H1 (cell line): ENCODE results near the gene COBLL1. TPM values are rescaled to one million over a fixed set of nuclear protein-coding genes. Genes with fewer than 3 reads are reported as not detected.

ENCODE experiments used
- CTCF ChIA-PET: fragments of 300-600 bp; sonication (Branson Sonifier 250); formaldehyde crosslinking; loops from one replicate; lab custom pipeline; 2021; ENCODE audit not compliant: partially characterized antibody; lab: Charles Lee
- POLR2A ChIA-PET: fragments of 300-600 bp; sonication (Branson Sonifier 250); formaldehyde crosslinking; loops from one replicate; lab custom pipeline; 2021; ENCODE audit warnings: inconsistent platforms; ENCODE audit not compliant: partially characterized antibody; lab: Charles Lee
- DNase-seq, 2 experiments: peaks; one replicate each; pipeline versions ENCODE4 v3.0.0 to v3.0.0-alpha.2; 2010 to 2022; ENCODE audit warnings: low spot score in 2 of 2, low read depth in 1 of 2, mixed read lengths in 1 of 2
- FAIRE-seq: peaks from 2 replicates; lab custom pipeline; 2011; peaks lifted over from hg19 to GRCh38; lab: Jason Lieb, UNC
- H2AFZ ChIP-seq: 2 replicates; pipeline ENCODE4 v1.8.1; 2012; ENCODE audit warnings: low read length, inconsistent platforms
- H2AK5ac ChIP-seq: 2 replicates; pipeline ENCODE4 v1.6.1; 2013; ENCODE audit warnings: low read depth, low read length
- H2BK120ac ChIP-seq: replicated peaks from 2 replicates; pipeline ENCODE3; 2013; ENCODE audit warnings: low read depth, low read length, inconsistent platforms
- H2BK12ac ChIP-seq: 2 replicates; pipeline ENCODE4 v1.6.1; 2013; ENCODE audit warnings: low read depth, low read length
- H2BK15ac ChIP-seq: 2 replicates; pipeline ENCODE4 v1.6.1; 2013; ENCODE audit warnings: low read length
- H2BK20ac ChIP-seq: 2 replicates; pipeline ENCODE4 v1.6.1; 2013; ENCODE audit warnings: low read length
- H2BK5ac ChIP-seq: 2 replicates; pipeline ENCODE4 v1.6.1; 2013; ENCODE audit warnings: low read depth, low read length
- H3K14ac ChIP-seq: 2 replicates; pipeline ENCODE4 v1.6.1; 2013; ENCODE audit warnings: inconsistent platforms; ENCODE audit not compliant: insufficient read length
- H3K18ac ChIP-seq: 2 replicates; pipeline ENCODE4 v1.6.1; 2013; ENCODE audit warnings: low read length; ENCODE audit errors: extremely low read depth
- H3K23ac ChIP-seq: 2 replicates; pipeline ENCODE4 v1.6.1; 2013; ENCODE audit warnings: inconsistent platforms; ENCODE audit not compliant: insufficient read length
- H3K23me2 ChIP-seq: 2 replicates; pipeline ENCODE4 v1.6.1; 2013; ENCODE audit warnings: low read depth, low read length
- H3K27ac ChIP-seq: 2 replicates; pipeline ENCODE4 v1.6.1; 2011; ENCODE audit warnings: low read depth, low read length, inconsistent platforms
- H3K27me3 ChIP-seq, 4 experiments: replicated peaks in 1 of 4; 1 replicate in 1 of 4; 2 replicates in 3 of 4; pipeline versions ENCODE4 v1.6.1 to v1.8.1; 2011 to 2013; ENCODE audit warnings: low read length in 3 of 4, mild to moderate bottlenecking in 3 of 4, inconsistent platforms in 2 of 4, mixed read lengths in 2 of 4, moderate library complexity in 1 of 4; ENCODE audit not compliant: control insufficient read depth in 3 of 4, insufficient read depth in 3 of 4; ENCODE audit errors: extremely low read depth in 1 of 4
- H3K36me3 ChIP-seq, 4 experiments: 2 replicates each; pipeline versions ENCODE4 v1.6.1 to v1.8.1; 2011 to 2013; ENCODE audit warnings: mild to moderate bottlenecking in 4 of 4, low read length in 3 of 4, moderate library complexity in 2 of 4, control low read depth in 1 of 4, inconsistent platforms in 1 of 4; ENCODE audit not compliant: insufficient read depth in 4 of 4, control insufficient read depth in 2 of 4
- H3K4ac ChIP-seq: replicated peaks from 2 replicates; pipeline ENCODE3; 2013; ENCODE audit warnings: low read length, low read depth, mixed read lengths, inconsistent platforms; ENCODE audit not compliant: insufficient read length
- H3K4me1 ChIP-seq, 4 experiments: replicated peaks in 1 of 4; 1 replicate in 1 of 4; 2 replicates in 3 of 4; pipeline versions ENCODE4 v1.6.1 to v1.8.1; 2011 to 2013; ENCODE audit warnings: low read length in 3 of 4, inconsistent platforms in 2 of 4, mixed read lengths in 1 of 4; ENCODE audit not compliant: insufficient read depth in 4 of 4, control insufficient read depth in 3 of 4
- H3K4me2 ChIP-seq, 2 experiments: 2 replicates each; pipeline versions ENCODE4 v1.6.1 to v1.8.1; 2011 to 2013; ENCODE audit warnings: low read depth in 2 of 2, low read length in 2 of 2, control low read depth in 1 of 2, inconsistent platforms in 1 of 2, mild to moderate bottlenecking in 1 of 2; ENCODE audit not compliant: insufficient read depth in 1 of 2
- H3K4me3 ChIP-seq, 4 experiments: fragments of 200-600, 300-600 bp in 1 of 4; sonication (generic), shearing (Covaris generic), sonication (Bioruptor Twin) in 1 of 4; 2 replicates each; pipeline versions ENCODE4 v1.5.1 to v1.8.1; 2011 to 2016; ENCODE audit warnings: low read length in 4 of 4, low read depth in 3 of 4, control low read depth in 2 of 4, inconsistent platforms in 2 of 4, mild to moderate bottlenecking in 2 of 4, mixed read lengths in 1 of 4, moderate library complexity in 1 of 4; ENCODE audit not compliant: insufficient read depth in 2 of 4; ENCODE audit errors: extremely low read depth in 1 of 4
- H3K56ac ChIP-seq: replicated peaks from 2 replicates; pipeline ENCODE3; 2013; ENCODE audit warnings: low read depth, mild to moderate bottlenecking, mixed read lengths, low read length, inconsistent platforms; ENCODE audit not compliant: insufficient read length
- H3K79me1 ChIP-seq: 2 replicates; pipeline ENCODE4 v1.6.1; 2013; ENCODE audit warnings: low read depth, low read length, control low read depth
- H3K79me2 ChIP-seq, 2 experiments: 2 replicates each; pipeline versions ENCODE4 v1.6.1 to v1.8.1; 2012 to 2013; ENCODE audit warnings: low read length in 2 of 2, mild to moderate bottlenecking in 2 of 2, inconsistent platforms in 1 of 2; ENCODE audit not compliant: insufficient read depth in 2 of 2, control insufficient read depth in 1 of 2
- H3K9ac ChIP-seq, 4 experiments: replicated peaks in 1 of 4; 1 replicate in 1 of 4; 2 replicates in 3 of 4; pipeline versions ENCODE4 v1.6.1 to v1.8.1; 2011 to 2013; ENCODE audit warnings: low read depth in 3 of 4, low read length in 3 of 4, control low read depth in 2 of 4, mild to moderate bottlenecking in 2 of 4, moderate library complexity in 2 of 4, inconsistent platforms in 1 of 4; ENCODE audit errors: extremely low read depth in 1 of 4
- H3K9me3 ChIP-seq, 2 experiments: 2 replicates each; pipeline versions ENCODE4 v1.6.1 to v1.8.1; 2012 to 2013; ENCODE audit warnings: mild to moderate bottlenecking in 2 of 2, moderate library complexity in 2 of 2, control low read depth in 1 of 2, inconsistent platforms in 1 of 2, low read depth in 1 of 2, low read length in 1 of 2, mixed read lengths in 1 of 2; ENCODE audit not compliant: insufficient read depth in 2 of 2
- H4K20me1 ChIP-seq, 2 experiments: replicated peaks in 1 of 2; 2 replicates each; pipeline versions ENCODE3 to v1.8.1; 2011 to 2013; ENCODE audit warnings: inconsistent platforms in 2 of 2, low read length in 2 of 2, mild to moderate bottlenecking in 1 of 2; ENCODE audit not compliant: insufficient read depth in 2 of 2, control insufficient read depth in 1 of 2
- H4K5ac ChIP-seq: 2 replicates; pipeline ENCODE4 v1.6.1; 2013; ENCODE audit warnings: low read length, low read depth, mixed read lengths, inconsistent platforms; ENCODE audit not compliant: insufficient read length
- H4K8ac ChIP-seq: 2 replicates; pipeline ENCODE4 v1.8.0; 2013; ENCODE audit warnings: mild to moderate bottlenecking, moderate library complexity, low read length, inconsistent platforms; ENCODE audit not compliant: insufficient read depth; ENCODE audit errors: extremely low read depth
- H4K91ac ChIP-seq: replicated peaks from 2 replicates; pipeline ENCODE3; 2013; ENCODE audit warnings: low read length, mixed read lengths, inconsistent platforms; ENCODE audit not compliant: insufficient read length
- BACH1 ChIP-seq: IDR thresholded peaks from 2 replicates; pipeline ENCODE4 v1.6.1; 2012; ENCODE audit warnings: low read length, improper control_type of control experiment
- CREB1 ChIP-seq: IDR thresholded peaks from 2 replicates; pipeline ENCODE4 v1.6.1; 2012; ENCODE audit warnings: inconsistent platforms
- EZH2 ChIP-seq: fragments of 200-600 bp; sonication (generic); IDR thresholded peaks from 2 replicates; pipeline ENCODE4 v1.7.1; 2012; ENCODE audit warnings: low read depth, mild to moderate bottlenecking, moderate library complexity, low read length, inconsistent platforms; ENCODE audit not compliant: severe bottlenecking
- GABPA ChIP-seq: IDR thresholded peaks from 2 replicates; pipeline ENCODE4 v1.6.1; 2011; ENCODE audit warnings: mild to moderate bottlenecking, low read length, moderate library complexity, borderline replicate concordance; ENCODE audit not compliant: insufficient read depth
- JUN ChIP-seq: IDR thresholded peaks from 2 replicates; pipeline ENCODE4 v1.6.1; 2011; ENCODE audit warnings: low read depth, mild to moderate bottlenecking, improper control_type of control experiment, low read length
- WGBS, 2 experiments: shearing (Covaris generic) in 1 of 2; methylation state at CpG; one replicate each; pipeline versions ENCODE4 v1.1.6 to v1.1.7; 2013 to 2015; ENCODE audit warnings: low lambda C conversion rate in 2 of 2, mixed read lengths in 2 of 2, inconsistent platforms in 1 of 2, low coverage in 1 of 2, missing lambda C conversion rate in 1 of 2; ENCODE audit not compliant: insufficient replicate concordance in 2 of 2, insufficient coverage in 1 of 2, insufficient read length in 1 of 2; ENCODE audit errors: extremely low coverage in 1 of 2, missing lambda C conversion rate in 1 of 2; 5-methylcytosine and 5-hydroxymethylcytosine counted together
- polyA plus RNA-seq, 7 experiments: library from polyadenylated mRNA; depleted of rRNA in 3 of 7; stranded (reverse) in 5 of 7; unstranded in 2 of 7; fragments of >200 nt in 5 of 7; fragments of 200-250 nt in 2 of 7; gene quantifications; 1 replicate in 5 of 7; 2 replicates in 1 of 7; 4 replicates in 1 of 7; pipeline versions ENCODE4 v1.2.1 to v1.2.3, GENCODE V29; 2011 to 2013; ENCODE audit warnings: missing spikeins in 2 of 7, mixed read lengths in 2 of 7
- total RNA-seq: library from RNA; stranded (reverse); fragmentation: NEBNext Ultra II Directional; extraction: Animal tissue kit (Norgen Biotek cat#: 25700); gene quantifications from 2 replicates; pipeline ENCODE4 v1.2.1, GENCODE V29; 2021

COBLL1 gene
- total and polyA plus RNA-seq, 2 of the 8 experiments (the other 6 are each of a cell fraction or from before 2014, with no cell fraction given): 2.2 to 6.2 TPM

GRCh38 chr2:164793529-164793928, 48.1 kb downstream of the COBLL1 start:
- 89% methylated on average over 1 of the region's 1 CpG; no CpG with 5 or more reads in 1 of the 2 experiments for WGBS, 2 experiments
- no peaks in the 10 kb centered on the region for H3K27me3 ChIP-seq
- H3K14ac ChIP-seq: no peak overlapping the region
- H3K23ac ChIP-seq: no peak overlapping the region
- H3K79me1 ChIP-seq: no peaks in the 10 kb centered on the region
- no peak for TF ChIP-seq BACH1
- no peak for TF ChIP-seq JUN
- TF ChIP-seq CREB1: no peak
- TF ChIP-seq EZH2: no peak
- no peak for TF ChIP-seq GABPA
- no peak overlapping the region for H3K4me3 ChIP-seq
- H2BK120ac ChIP-seq: no peak overlapping the region
- FAIRE-seq (no peak), DNase-seq (no peak)
- no peak overlapping the region for H3K18ac ChIP-seq
- H3K9me3 ChIP-seq: no peaks in the 10 kb centered on the region
- no peak overlapping the region for H2BK5ac ChIP-seq
- H3K56ac ChIP-seq: no peak overlapping the region
- CTCF ChIA-PET: no interaction called here
- no peak overlapping the region for H3K4me2 ChIP-seq
- POLR2A ChIA-PET: no interaction called here
- no peak overlapping the region for H2BK15ac ChIP-seq
- H3K36me3 ChIP-seq: no peaks in the 10 kb centered on the region
- no peaks in the 10 kb centered on the region for H4K20me1 ChIP-seq
- no peak overlapping the region for H4K8ac ChIP-seq
- no peak overlapping the region for H2AK5ac ChIP-seq
- no peak overlapping the region for H3K9ac ChIP-seq
- H3K79me2 ChIP-seq: no peaks in the 10 kb centered on the region
- no peaks in the 10 kb centered on the region for H3K4me1 ChIP-seq
- no peak overlapping the region for H4K5ac ChIP-seq
- no peak overlapping the region for H2AFZ ChIP-seq
- H2BK12ac ChIP-seq: no peak overlapping the region
- H3K27ac ChIP-seq: no peak overlapping the region
- no peak overlapping the region for H4K91ac ChIP-seq
- H3K4ac ChIP-seq: no peak overlapping the region
- H2BK20ac ChIP-seq: no peak overlapping the region
- no peaks in the 10 kb centered on the region for H3K23me2 ChIP-seq
